GDM1 (cell line): Measurements from ENCODE around the gene ANKRD11.
"Not testable (repeated sequence)": the region's sequence is repeated elsewhere in the genome, so short reads cannot be mapped to it uniquely, and the experiment has no call there.

Experiments
- DNase-seq: peaks from one replicate; lab custom pipeline; 2025; lab: John Stamatoyannopoulos, UW

The ANKRD11 gene

DNA sequence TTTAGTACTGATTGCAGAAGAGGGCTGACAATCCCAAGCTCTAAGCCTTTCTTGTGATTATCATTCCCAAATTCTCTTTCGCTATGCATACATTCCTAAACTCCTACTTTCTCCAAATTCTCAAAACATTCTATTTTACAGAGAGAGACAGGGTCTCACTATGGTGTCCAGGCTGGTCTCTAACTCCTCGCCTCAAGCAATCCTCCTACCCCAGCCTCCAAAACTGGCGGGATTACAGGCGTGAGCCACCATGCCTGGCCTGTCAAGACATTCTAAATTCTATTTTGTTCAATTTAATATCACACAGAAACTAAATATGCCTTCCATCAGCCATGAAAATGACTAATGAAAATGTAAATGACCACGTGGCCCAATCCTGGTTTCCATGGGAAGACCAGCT, 39.8 kb downstream of the ANKRD11 start:
- DNase-seq = no peak

DNA sequence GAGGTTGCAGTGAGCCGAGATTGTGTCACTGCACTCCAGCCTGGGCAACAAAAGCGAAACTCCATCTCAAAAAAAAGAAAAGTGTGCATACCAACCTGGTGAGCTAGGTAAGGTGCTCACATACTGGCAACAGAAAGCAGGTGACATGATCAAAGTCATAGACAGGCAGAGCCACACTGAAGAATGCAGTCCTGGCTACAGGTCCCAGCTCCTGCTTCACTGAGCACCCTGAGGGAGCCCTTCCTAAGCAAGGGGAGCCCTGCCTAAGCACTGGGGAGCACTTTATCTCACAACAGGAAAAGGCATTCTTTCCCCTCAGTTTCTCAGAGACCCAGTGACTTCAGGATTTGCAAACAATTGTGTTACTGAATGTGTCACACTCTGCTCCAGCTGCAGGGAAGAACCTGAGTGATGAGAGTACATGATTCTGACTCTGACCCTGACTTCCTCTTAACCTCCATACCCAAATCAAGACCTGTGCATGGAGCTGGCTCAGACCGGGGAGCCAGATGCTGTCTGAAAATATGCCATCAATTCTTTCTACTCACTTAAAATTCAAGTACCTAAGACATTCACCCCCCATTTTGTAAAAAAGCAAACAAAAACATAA, 40.5 kb downstream of the ANKRD11 start:
- DNase-seq = no peak

DNA sequence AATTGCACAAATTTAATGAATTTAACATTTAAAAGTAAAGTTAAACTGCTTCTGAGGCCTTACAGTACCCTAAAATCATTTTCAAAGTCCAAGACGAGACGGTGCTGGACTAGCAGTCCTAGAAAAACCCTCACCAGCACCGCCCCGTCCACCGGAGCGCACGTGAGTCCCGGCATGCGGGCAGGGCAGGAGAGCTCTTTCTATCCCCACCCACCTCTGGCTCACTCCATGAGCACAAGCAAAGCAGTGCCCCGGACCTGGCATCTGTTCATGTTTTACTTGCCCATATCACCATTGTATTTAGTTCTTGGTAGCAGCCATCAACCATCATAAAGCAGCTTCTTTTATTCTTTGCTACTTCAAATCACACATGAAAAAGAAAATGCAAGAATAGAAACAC, 41.7 kb downstream of the ANKRD11 start:
- no peak for DNase-seq

DNA sequence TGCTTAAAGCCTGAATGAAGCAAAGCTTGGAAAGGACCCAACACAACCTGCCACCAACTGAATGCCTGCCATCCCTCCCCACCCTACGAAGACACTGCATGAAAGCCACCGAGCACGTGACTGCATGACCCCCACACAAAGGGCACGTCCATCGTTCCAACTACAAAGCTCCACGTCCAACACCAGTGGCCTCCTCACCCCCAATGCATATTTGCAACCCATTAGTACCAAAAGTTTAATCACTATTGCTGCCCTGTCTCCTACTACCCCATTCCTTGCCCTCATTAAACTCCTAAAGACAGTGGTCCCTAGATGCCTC, 43.4 kb downstream of the ANKRD11 start:
- DNase-seq = no peak

DNA sequence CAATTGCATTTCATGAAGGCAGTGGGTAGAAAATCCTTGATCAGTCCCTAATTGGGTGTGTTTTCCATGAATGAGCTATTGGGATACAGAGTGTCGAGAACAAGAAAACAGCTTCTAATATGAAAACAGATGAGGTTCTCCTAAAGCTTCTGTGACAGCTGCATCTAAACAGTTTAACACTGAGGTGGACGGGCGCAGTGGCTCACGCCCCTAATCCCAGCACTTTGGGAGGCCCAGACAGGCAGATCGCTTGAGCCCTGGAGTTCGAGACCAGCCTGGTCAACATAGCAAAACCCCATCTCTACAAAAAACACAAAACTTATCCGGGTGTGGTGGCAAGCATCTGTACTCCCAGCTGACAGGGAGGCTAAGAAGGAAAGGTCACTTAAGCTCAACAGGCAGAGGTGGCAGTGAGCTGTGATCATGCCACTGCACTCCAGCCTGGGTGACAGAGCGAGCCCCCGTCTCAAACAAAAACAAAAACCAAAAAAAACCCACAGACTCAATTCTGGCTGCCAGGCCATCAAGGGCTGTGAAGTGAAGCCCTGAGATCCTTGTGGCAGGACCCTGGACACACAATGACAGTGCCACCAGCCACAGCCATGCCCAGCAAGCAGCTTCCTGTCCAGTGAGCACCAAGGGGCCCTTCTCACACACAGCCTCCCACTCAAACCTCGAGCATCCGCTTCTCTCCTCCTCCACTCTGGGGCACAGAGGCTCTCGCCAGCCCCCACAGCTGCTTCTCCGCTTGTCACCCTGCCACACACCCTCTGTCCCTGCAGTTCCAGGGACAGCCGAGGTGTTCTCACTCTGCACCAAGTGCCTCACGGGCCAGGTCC, 44.0 kb downstream of the ANKRD11 start:
- no peak for DNase-seq

DNA sequence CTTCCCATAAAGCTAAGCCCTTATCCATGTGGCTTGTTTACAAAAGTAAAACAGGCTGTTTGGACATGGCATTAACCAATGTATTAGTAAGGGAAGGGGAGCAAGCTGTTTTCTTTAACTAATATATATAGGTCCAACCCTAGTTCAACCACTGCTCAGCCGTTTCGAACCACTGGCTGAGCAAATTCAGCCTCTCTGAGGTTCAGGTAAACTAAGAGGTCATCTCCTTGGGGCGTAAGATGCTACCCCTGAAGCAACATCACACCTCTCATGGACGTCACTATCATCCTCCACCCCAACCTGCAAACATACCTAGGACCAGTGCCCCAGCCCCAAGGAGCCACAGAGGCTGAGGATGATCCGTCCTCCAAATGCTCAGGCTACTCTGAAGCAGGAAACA, 45.2 kb downstream of the ANKRD11 start:
- no peak for DNase-seq

DNA sequence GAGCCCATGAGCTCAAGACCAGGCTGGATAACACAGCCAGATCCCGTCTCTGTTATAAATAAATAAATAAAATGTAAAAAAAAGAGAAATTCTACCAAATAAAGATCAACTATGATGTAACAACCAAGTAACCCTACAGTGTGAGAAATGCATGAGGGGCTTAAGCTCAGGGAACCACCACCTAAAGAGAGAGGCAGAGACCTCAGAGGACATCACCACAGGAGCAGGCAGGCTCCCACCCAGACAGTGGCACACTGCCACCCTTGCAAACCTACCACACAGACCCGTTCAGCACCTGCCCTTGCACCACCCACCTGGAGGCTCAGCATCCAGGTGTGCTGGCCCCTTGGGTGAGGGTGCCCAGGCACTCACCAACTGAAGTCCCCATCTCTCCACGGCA, 45.6 kb downstream of the ANKRD11 start:
- DNase-seq = no peak

DNA sequence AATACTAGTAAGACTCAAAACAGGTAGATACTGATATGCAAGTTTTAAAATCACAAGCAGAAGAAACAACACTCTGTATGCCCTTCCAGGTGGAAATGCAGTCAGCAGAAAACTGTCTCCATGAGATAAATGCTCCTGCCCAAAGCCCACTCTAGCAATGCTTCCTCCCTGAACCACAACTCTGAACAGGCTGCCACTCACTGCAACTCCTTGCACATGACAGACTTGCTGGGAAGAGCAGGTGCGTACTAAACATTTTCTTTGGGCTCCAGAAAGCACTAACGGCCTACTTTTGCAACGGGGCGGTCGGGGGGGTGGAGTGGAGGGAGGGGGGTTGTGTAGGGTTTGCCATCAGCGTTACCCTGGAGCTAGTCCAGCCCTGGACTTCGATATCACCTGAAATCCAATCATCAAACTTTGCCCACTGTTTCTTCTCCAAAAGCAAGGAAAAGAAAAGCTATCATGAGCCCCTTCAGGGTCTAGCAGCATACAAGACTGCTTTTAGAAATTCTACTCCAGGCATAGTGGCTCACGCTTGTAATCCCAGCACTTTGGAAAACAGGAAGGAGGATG, 46.1 kb downstream of the ANKRD11 start:
- peak; percentile 65 for DNase-seq

DNA sequence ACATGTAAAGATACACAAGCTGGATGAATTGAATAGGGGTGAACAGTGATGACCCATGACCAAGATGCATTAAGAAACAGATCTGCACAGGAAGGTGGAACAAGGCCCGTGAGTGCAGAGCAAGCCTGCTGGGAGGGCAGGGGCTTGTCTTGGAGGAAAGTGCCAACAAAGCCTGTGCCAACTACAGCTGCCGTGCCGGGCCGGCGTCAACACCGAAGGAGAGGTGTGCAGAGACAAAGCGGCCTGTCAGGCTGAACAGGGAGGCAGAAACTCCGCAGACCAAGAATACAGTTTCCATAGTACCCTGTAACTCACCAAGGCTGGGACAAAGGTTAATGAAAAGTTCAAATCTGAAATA, 46.7 kb downstream of the ANKRD11 start:
- DNase-seq = no peak

DNA sequence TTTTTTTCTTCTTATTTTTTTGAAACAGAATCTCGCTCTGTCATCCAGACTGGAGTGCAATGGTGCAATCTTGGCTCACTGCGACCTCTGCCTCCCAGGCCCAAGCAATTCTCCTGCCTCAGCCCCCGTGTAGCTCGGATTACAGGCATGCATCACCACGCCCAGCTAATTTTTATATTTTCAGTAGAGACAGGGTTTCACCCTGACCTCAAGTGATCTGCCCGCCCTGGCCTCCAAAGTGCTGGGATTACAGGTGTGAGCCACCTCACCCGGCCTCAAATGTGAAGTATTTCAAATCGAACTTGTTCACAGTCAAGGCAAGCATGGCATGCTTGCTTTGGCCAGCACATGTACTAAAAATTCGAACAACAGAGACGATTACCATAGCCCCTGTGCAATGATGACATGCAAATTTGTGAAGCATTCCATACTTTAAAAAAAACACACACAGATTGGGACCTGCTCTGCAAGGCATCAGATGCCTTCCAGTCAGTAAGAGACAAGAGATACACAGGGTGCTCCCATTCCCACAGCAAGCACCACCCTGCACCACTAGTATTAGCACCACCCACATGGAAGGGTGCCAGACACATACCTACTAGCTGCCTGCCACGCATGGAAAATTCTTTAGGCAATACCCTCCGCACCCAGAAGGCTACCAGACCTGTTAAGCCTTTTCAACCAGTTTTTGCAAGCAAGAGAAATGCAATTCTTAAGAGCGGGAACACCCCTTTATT, 47.2 kb downstream of the ANKRD11 start:
- DNase-seq = no peak

DNA sequence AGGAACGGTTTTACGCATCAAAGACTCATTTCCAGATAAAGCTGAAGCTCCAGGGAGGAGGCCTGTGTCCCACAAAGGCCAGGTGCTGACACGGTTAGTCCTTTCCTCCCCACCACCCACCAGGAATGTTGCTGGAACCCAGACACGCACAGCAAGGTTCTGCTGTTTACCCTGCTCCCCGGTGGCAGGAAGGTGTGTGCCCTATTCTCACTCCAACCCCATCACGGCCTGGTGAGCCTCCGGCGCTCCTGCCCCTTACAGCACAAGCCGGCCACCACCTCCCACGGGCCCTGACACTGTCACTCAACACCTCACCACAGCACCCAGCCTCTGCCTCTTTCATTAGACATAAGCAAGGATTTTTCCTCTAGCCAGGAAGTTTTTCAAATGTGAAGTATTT, 47.8 kb downstream of the ANKRD11 start:
- no peak for DNase-seq

DNA sequence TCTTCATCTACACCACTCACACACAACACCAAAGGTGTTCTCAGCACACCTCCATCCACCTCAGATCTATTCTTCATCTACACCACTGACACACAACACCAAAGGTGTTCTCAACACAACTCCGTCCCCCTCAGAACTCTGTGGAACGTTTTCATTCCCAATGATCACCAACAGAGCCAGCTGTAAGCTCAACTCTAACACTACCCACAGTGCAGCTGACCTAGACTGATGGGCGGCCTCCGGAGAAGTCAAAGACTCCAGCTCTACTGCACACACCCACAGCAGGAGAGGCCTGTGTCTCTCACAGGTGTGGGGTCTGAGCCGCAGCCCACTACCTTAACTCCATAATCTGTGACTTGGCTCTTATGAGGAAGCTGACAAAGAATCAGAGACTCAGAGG, 50.7 kb downstream of the ANKRD11 start:
- DNase-seq = no peak

DNA sequence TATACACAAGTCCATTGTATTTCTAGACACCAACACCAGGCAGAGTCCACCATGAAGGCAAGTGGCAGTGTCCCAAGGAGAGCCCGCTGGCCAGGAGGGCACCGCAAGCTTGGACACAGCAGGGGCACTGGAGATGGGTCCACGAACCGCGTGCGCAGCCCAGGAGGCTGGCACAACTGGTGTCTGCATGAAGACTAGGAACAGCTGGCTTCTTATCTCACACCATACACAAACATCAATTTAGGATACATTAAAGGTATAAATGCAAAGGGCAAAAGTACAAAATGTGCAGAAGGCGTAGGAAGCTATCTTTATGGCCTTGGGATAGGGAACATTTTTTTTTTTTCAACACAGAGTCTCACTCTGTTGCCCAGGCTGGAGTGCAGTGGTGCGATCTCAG, 52.4 kb downstream of the ANKRD11 start:
- no peak for DNase-seq

DNA sequence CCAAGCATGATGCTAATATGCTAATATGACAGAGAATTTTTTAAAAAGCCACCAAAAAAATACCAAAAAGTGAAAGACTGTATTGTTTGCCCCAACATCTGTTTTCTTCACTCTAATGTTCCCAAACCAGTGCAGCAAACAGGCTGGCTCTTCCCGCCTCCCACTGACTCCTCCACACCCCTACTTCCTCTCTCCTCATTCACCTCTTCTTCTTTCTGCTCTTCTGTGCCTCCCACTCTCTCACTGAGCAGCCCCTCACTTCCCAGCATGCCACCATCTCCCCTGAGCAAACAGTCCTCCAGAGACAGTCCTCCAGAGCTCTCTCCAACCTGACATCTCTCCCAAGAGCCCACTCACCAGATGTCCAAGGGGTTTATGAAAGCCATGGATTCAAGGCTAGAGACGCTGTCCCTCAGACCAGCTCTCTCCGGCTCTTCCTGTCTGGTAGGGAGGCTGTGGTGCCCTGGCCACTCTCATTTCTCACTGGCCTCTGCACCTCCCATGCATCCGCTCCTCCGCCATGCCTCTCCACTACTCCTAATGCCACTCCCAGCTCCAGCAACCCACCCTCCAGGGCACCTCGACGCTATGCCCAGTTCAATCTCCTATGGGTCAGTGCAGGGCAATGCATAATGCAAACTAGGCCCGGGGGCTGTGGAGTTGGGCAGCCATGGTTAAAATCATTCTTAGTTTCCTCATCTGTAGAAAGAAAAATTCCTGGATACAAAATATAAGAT, 52.9 kb downstream of the ANKRD11 start:
- no peak for DNase-seq

DNA sequence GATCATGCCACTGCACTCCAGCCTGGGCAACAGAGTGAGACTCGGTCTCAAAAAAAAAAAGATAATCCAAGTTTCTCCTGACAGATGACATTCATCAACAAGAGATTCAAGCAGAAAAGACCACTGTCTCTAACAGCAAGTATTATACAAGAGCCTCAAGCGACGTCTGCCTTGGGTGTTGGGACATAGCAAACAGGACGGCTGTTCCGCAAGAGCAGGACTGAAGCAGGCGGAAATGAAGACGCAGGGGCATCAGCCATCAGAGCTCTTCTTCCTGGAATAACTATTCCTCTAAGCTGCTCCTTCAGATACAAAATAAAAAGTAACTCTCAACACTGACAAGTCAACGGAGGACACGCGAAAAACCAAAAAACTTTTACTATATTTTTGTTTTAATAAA, 54.0 kb downstream of the ANKRD11 start:
- no peak for DNase-seq

DNA sequence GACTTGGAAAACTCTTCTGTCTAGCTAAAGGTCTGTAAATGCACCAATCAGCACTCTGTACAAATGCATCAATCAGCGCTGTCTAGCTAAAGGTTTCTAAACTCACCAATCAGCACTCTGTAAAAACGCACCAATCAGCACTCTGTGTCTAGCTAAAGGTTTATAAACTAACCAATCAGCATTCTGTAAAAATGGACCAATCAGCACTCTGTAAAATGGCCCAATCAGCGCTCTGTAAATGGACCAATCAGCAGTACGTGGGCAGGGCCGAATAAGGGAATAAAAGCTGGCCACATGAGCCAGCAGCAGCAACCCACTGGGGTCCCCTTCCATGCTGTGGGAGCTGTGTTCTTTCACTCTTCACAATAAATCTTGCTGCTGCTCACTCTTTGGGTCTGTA, 55.3 kb downstream of the ANKRD11 start:
- DNase-seq = not testable (repeated sequence)

DNA sequence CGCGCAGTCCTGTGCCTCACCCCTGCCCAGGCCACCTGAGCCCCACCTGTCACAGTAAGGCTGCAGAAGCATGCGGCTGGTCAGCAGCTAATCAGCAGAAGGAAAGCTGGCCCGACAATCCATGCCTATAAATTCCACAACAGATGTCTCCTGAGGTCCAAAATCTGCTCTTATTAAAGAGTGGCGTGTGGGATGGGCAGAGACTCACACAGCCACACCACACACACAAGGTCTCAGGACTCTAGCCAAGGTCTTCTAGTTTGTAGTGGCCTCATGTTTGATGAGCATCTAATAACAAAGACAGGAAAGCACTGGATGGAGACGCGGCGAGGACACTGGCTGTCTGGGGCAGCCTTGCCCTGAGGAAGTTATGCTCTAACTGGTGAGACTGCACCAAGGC, 55.9 kb downstream of the ANKRD11 start:
- no peak for DNase-seq

DNA sequence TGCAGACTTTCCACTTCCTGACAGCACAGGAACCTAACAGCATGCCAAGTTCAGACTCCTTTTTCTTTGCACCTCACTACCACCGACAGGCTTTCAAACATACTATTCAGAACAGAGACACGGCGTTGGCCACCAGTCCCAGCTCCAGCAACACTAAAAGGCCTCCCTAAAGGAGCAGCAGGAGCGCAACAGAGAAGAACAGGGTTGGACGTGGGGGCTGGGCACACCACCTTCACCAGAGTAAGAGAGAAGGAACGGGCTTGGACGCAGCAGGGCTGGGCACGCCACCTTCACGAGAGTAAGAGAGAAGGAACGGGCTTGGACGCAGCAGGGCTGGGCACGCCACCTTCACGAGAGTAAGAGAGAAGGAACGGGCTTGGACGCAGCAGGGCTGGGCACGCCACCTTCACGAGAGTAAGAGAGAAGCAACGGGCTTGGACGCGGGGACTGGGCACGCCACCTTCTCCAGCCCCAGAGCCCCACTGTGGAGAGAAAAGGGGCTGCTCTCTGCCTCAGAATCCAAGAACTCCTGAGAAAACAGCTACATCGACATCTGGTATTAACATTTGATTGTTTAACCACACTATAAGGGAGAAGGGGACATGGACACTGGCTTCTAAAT, 56.9 kb downstream of the ANKRD11 start:
- not testable (repeated sequence) for DNase-seq

DNA sequence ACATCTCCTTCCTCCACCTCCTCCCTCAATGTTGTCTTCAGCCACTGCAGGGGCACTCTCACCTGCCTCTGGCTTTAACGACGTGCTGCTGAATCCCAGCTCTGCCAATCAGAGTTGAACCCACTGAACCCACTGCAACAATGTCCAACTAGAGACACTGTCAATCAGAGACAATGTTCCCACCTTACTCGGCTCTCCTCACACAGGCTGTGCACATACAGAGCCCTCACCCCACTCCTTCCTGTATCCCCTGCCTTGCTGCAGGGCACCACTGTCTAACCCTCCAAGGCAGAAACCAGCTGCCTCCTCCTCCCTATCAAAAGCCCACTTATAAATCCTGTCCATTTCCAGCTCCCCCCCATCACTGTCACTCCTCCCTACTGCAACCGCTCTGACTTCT, 58.7 kb downstream of the ANKRD11 start:
- no peak for DNase-seq

DNA sequence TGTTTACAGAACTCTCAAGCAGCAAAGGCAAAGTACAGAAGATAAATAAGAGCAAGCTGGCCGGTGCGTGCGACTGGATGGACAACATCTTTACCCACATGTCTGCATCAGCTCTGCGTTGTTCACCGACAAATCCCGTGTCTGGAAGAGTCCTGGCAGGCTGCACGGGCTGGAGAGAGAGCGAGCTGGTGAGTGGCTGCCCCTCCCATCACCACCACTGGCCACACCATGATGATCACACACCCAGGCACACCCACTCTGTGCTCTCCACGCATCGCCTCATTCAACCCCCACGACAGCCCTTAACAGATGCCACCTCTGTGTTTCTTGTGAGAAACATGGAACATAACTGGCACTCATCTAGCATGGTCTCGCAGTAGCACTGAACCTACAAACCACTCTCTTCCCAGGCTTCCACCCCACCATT, 59.2 kb downstream of the ANKRD11 start:
- DNase-seq = no peak

DNA sequence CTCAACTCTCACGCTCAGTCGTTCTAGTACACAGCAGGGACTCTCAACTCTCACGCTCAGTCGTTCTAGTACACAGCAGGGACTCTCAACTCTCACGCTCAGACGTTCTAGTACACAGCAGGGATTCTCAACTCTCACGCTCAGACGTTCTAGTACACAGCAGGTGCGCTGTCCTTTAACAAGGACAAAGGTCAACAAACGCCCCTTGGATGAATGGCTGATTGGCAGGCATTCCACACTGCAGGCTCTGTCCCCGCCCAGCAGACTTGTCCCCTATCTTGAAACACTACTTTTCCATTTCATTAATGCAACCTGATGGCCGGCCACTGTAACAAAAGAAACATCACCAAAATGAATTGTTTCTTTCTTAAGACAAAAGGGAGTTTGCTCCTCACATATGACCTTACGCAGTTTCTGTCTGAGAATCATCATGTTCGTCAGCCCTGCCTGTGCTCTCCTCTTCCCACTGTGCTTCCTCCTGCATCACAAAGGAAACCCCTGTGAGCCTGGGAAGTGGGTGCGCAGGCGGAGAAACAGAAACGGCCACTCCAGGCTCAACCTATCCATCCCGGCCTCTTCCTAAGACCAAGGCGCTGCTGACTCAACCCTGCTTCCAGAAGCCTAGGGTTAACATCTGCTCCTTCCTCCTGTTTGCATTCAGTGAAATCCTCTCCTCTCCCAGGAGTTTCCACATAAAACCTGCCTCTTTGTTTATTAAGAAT, 59.8 kb downstream of the ANKRD11 start:
- no peak for DNase-seq
